IMR-90 (cell line): ENCODE data around the gene RASSF4. TPM values are rescaled to one million over a fixed set of nuclear protein-coding genes. Genes with fewer than 3 reads are reported as not detected.

Experiments used
- ATAC-seq: fragments of 200-7000 bp; cut with Tn5 transposase; 2 replicates; pipeline ENCODE4 v1.9.1; 2020; ENCODE audit warnings: low read depth, mild to moderate bottlenecking, moderate library complexity
- BruUV-seq: library from RNA; stranded (reverse); fragments of 400-500 nt; replicated peaks from 2 replicates; lab custom pipeline; 2021; lab: Mats Ljungman, UMichigan
- CTCF ChIA-PET: fragments of 300-600 bp; formaldehyde crosslinking; extraction: SDS; loops from one replicate; lab custom pipeline; 2021; ENCODE audit warnings: antibody characterized with exemption; lab: Yijun Ruan, JAX
- POLR2A ChIA-PET: fragments of 300-600 bp; sonication (Branson Sonifier 250); formaldehyde crosslinking; loops from one replicate; lab custom pipeline; 2022; ENCODE audit warnings: antibody characterized with exemption; ENCODE audit not compliant: unreplicated experiment; lab: Charles Lee
- DNase-seq: peaks from one replicate; pipeline ENCODE4 v3.0.0; 2013
- H2AFZ ChIP-seq: replicated peaks from 2 replicates; pipeline ENCODE3; 2013; ENCODE audit warnings: low read length, mild to moderate bottlenecking; ENCODE audit not compliant: poor library complexity
- H2AK5ac ChIP-seq: 2 replicates; pipeline ENCODE4 v1.6.1; 2013; ENCODE audit warnings: low read depth, low read length, inconsistent platforms
- H2AK9ac ChIP-seq: replicated peaks from 2 replicates; pipeline ENCODE3; 2013; ENCODE audit warnings: mild to moderate bottlenecking, low read depth, low read length, moderate library complexity; ENCODE audit not compliant: poor library complexity
- H2BK120ac ChIP-seq: 2 replicates; pipeline ENCODE4 v1.6.1; 2013; ENCODE audit warnings: low read depth, low read length, inconsistent platforms
- H2BK15ac ChIP-seq: 3 replicates; pipeline ENCODE4 v1.6.1; 2013; ENCODE audit warnings: low read depth, low read length, inconsistent platforms
- H2BK20ac ChIP-seq: 2 replicates; pipeline ENCODE4 v1.6.1; 2013; ENCODE audit warnings: low read depth, mild to moderate bottlenecking, inconsistent platforms, low read length, moderate library complexity
- H2BK5ac ChIP-seq: 2 replicates; pipeline ENCODE4 v1.6.1; 2013; ENCODE audit warnings: mild to moderate bottlenecking, low read depth, low read length, inconsistent platforms; ENCODE audit not compliant: poor library complexity, severe bottlenecking
- H3K14ac ChIP-seq: replicated peaks from 2 replicates; pipeline ENCODE4 v1.6.1; 2013; ENCODE audit warnings: low read depth, low read length, inconsistent platforms
- H3K18ac ChIP-seq: 2 replicates; pipeline ENCODE4 v1.6.1; 2013; ENCODE audit warnings: low read depth, low read length, control low read depth
- H3K23ac ChIP-seq: 2 replicates; pipeline ENCODE4 v1.6.1; 2013; ENCODE audit warnings: low read depth, low read length, inconsistent platforms
- H3K27ac ChIP-seq: 2 replicates; pipeline ENCODE4 v1.5.1; 2013; ENCODE audit warnings: mild to moderate bottlenecking, control low read depth, low read length; ENCODE audit not compliant: insufficient read depth
- H3K27me3 ChIP-seq: 2 replicates; pipeline ENCODE4 v1.6.1; 2013; ENCODE audit warnings: low read length; ENCODE audit not compliant: control insufficient read depth, insufficient read depth
- H3K36me3 ChIP-seq: 2 replicates; pipeline ENCODE4 v1.6.1; 2013; ENCODE audit warnings: low read length, mixed read lengths; ENCODE audit not compliant: control insufficient read depth, insufficient read depth
- H3K4ac ChIP-seq: 2 replicates; pipeline ENCODE4 v1.6.1; 2013; ENCODE audit warnings: low read depth, low read length, inconsistent platforms
- H3K4me1 ChIP-seq: 2 replicates; pipeline ENCODE4 v1.6.1; 2013; ENCODE audit warnings: low read length, mixed read lengths; ENCODE audit not compliant: control insufficient read depth, insufficient read depth
- H3K4me2 ChIP-seq: 2 replicates; pipeline ENCODE4 v1.6.1; 2013; ENCODE audit warnings: low read depth, mild to moderate bottlenecking, control low read depth, low read length, moderate library complexity
- H3K4me3 ChIP-seq: 2 replicates; pipeline ENCODE4 v1.5.1; 2013; ENCODE audit warnings: low read depth, mild to moderate bottlenecking, control low read depth, low read length, moderate library complexity; ENCODE audit not compliant: insufficient read depth
- H3K56ac ChIP-seq: 2 replicates; pipeline ENCODE4 v1.6.1; 2013; ENCODE audit warnings: low read length, inconsistent platforms; ENCODE audit not compliant: insufficient read depth; ENCODE audit errors: extremely low read depth
- H3K79me1 ChIP-seq, 2 experiments: 2 replicates each; pipeline ENCODE4 v1.6.1; 2013; ENCODE audit warnings: low read length in 2 of 2, inconsistent platforms in 1 of 2, low read depth in 1 of 2
- H3K9ac ChIP-seq: 2 replicates; pipeline ENCODE4 v1.6.1; 2013; ENCODE audit warnings: low read depth, low read length, control low read depth
- H3K9me1 ChIP-seq: 2 replicates; pipeline ENCODE4 v1.6.1; 2013; ENCODE audit warnings: low read length, inconsistent platforms; ENCODE audit not compliant: insufficient read depth
- H3K9me3 ChIP-seq: 2 replicates; pipeline ENCODE4 v1.6.1; 2013; ENCODE audit warnings: low read length; ENCODE audit not compliant: control insufficient read depth, insufficient read depth
- H4K20me1 ChIP-seq: 2 replicates; pipeline ENCODE4 v1.6.1; 2013; ENCODE audit warnings: low read length, inconsistent platforms; ENCODE audit not compliant: insufficient read depth
- H4K5ac ChIP-seq: 2 replicates; pipeline ENCODE4 v1.6.1; 2013; ENCODE audit warnings: mild to moderate bottlenecking, low read depth, low read length, control low read depth
- H4K8ac ChIP-seq, 2 experiments: 2 replicates each; pipeline ENCODE4 v1.6.1; 2013; ENCODE audit warnings: low read depth in 2 of 2, low read length in 2 of 2, control low read depth in 1 of 2, inconsistent platforms in 1 of 2
- H4K91ac ChIP-seq: 2 replicates; pipeline ENCODE4 v1.6.1; 2013; ENCODE audit warnings: low read depth, low read length, inconsistent platforms; ENCODE audit not compliant: insufficient read depth
- CTCF ChIP-seq: conservative IDR thresholded peaks from 2 replicates; pipeline ENCODE4 v1.5.1; 2012; ENCODE audit warnings: mild to moderate bottlenecking, low read depth, low read length, improper control_type of control experiment
- MXI1 ChIP-seq: IDR thresholded peaks from 2 replicates; pipeline ENCODE4 v1.6.1; 2012; ENCODE audit warnings: low read depth, mild to moderate bottlenecking, low read length, moderate library complexity, borderline replicate concordance
- WGBS, 2 experiments: methylation state at CpG; one replicate each; pipeline versions ENCODE4 v1.1.5 to v1.1.7; 2013; ENCODE audit warnings: missing lambda C conversion rate in 2 of 2; ENCODE audit not compliant: insufficient read length in 1 of 2; ENCODE audit errors: extremely low coverage in 2 of 2; 5-methylcytosine and 5-hydroxymethylcytosine counted together
- dilution Hi-C: fragments of 300-500 bp; cut with HindIII; formaldehyde crosslinking; loops from one replicate; pipeline ENCODE4 v1.14.3; 2018; ENCODE audit warnings: low sequenced_read_pairs; ENCODE audit not compliant: unreplicated experiment
- in situ Hi-C: fragments of 300-500 bp; cut with MboI; formaldehyde crosslinking; loops from 3 replicates; pipeline ENCODE4 v1.14.3; 2019; ENCODE audit warnings: low sequenced_read_pairs, inconsistent platforms, mixed read lengths
- intact Hi-C: fragments of 100-400 bp; cut with micrococcal nuclease; formaldehyde crosslinking; loops from 2 replicates; pipeline ENCODE4 v1.10.0; 2022
- polyA plus RNA-seq, 3 experiments: library from polyadenylated mRNA; depleted of rRNA; stranded (reverse); fragments of >200 nt; gene quantifications; 2 replicates each; pipeline ENCODE4 v1.2.3, GENCODE V29; 2012; ENCODE audit warnings: low replicate concordance in 1 of 3
- total RNA-seq: library from RNA; depleted of rRNA; stranded (reverse); fragments of >200 nt; gene quantifications from 2 replicates; pipeline ENCODE4 v1.2.3, GENCODE V29; 2012

RASSF4 gene
- total and polyA plus RNA-seq, 2 of the 4 experiments (the other 2 are of a cell fraction) = 5.9 to 8.6 TPM

GRCh38 chr10:44925224-44925623, 34.4 kb upstream of the RASSF4 start:
- no peak overlapping the region for H2BK5ac ChIP-seq
- ChIA-PET CTCF (no interaction called here), POLR2A (no interaction called here)
- H3K56ac ChIP-seq = no peak overlapping the region
- no peak overlapping the region for H3K23ac ChIP-seq
- H4K5ac ChIP-seq = no peak overlapping the region
- H3K9me3 ChIP-seq = no peaks in the 10 kb centered on the region
- no peaks in the 10 kb centered on the region for H3K4me1 ChIP-seq
- BruUV-seq = no TSS peak
- no peak overlapping the region for H3K4ac ChIP-seq
- H2BK15ac ChIP-seq = no peak overlapping the region
- 59% methylated on average over 5 of the region's 7 CpGs; no CpG with 5 or more reads in 1 of the 2 experiments for WGBS, 2 experiments
- H3K4me2 ChIP-seq = no peak overlapping the region
- no peaks in the 10 kb centered on the region for H3K79me1 ChIP-seq
- no peak overlapping the region for H3K9ac ChIP-seq
- H4K8ac ChIP-seq = no peak overlapping the region
- H4K20me1 ChIP-seq = no peaks in the 10 kb centered on the region
- H3K27me3 ChIP-seq = peaks cover 33% of the 10 kb centered on the region
- H4K91ac ChIP-seq = no peak overlapping the region
- H3K14ac ChIP-seq = no peak overlapping the region
- H3K27ac ChIP-seq = no peak overlapping the region
- no peaks in the 10 kb centered on the region; the same call in 1 of the 2 replicates for H3K9me1 ChIP-seq
- dilution Hi-C loops (no loop called here), intact Hi-C loops (no loop called here), in situ Hi-C loops (no loop called here)
- H2AFZ ChIP-seq = no peak overlapping the region
- no peak overlapping the region for H3K4me3 ChIP-seq
- DNase-seq (peak; percentile 6), ATAC-seq (no peak)
- H3K36me3 ChIP-seq = no peaks in the 10 kb centered on the region
- no peak overlapping the region for H2AK5ac ChIP-seq
- H2AK9ac ChIP-seq = no peak overlapping the region
- TF ChIP-seq CTCF = 0 out of 2 replicates have a peak, but pooled peaks have one; percentile 10
- no peak for TF ChIP-seq MXI1
- no peak overlapping the region for H3K18ac ChIP-seq
- H2BK120ac ChIP-seq = no peak overlapping the region
- no peak overlapping the region for H2BK20ac ChIP-seq
